Stimulated activated CD4-positive, alpha-beta T cell treated with anti-CD3 and anti-CD28 coated beads, Interleukin-12 subunit alpha, Interleukin-12 subunit beta, amount 100 ng/mL, for 24 hours (primary cell): Measurements from ENCODE around the gene TENT4B.

Experiments used
- DNase-seq, 2 experiments: peaks; one replicate each; pipeline ENCODE4 v3.0.0-alpha.2; 2020; ENCODE audit warnings: low read depth in 2 of 2

TENT4B gene

GRCh38 chr16:50195756-50196155 is 42.6 kb downstream of the TENT4B start:
- DNase-seq = no peak

GRCh38 chr16:50197582-50197981 is 44.5 kb downstream of the TENT4B start:
- no peak for DNase-seq

- no peak for DNase-seq
These were observed 45.8 kb downstream of the TENT4B start for GRCh38 chr16:50198802-50199403.

- no peak for DNase-seq
These were observed 48.7 kb downstream of the TENT4B start for GRCh38 chr16:50201787-50202186.

DNA sequence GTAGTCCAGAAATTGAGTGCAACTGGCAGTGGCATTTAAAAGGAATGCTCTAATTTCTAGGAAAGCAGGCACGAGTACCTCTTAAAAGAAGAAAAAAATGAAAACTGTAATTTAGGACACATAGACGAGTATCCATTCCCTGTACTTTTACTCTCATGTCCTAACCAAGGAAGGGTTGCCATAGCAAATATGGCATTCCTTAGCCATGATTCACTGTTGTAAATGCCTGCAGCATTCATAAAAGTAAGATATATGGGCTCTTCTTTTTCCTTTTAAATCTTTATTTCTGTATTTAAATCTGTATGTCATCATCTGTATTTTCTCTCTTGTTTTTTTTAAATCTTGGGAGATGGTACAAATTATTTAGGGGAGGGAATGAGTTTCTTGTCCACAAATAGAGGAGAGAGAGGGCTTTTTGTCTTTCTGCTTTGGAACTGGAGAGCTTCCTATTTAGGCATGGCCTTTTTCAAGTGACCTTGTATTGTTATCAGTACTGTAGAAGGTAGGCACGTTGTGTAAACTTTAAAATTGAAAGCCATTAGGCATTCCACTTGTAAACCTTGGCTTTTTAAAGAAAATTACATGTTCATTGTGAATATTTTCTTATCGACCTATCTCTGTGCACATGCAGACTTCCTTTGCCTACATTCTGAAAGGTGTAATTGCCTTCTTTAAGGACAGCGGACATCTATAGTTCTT is 50.0 kb downstream of the TENT4B start:
- no peak for DNase-seq

- no peak for DNase-seq
These were observed 50.6 kb downstream of the TENT4B start for GRCh38 chr16:50203681-50204080.

- DNase-seq = no peak
These were observed 51.5 kb downstream of the TENT4B start for GRCh38 chr16:50204453-50205108.

- DNase-seq = no peak
These were observed 54.5 kb downstream of the TENT4B start for GRCh38 chr16:50207652-50208051.

DNA sequence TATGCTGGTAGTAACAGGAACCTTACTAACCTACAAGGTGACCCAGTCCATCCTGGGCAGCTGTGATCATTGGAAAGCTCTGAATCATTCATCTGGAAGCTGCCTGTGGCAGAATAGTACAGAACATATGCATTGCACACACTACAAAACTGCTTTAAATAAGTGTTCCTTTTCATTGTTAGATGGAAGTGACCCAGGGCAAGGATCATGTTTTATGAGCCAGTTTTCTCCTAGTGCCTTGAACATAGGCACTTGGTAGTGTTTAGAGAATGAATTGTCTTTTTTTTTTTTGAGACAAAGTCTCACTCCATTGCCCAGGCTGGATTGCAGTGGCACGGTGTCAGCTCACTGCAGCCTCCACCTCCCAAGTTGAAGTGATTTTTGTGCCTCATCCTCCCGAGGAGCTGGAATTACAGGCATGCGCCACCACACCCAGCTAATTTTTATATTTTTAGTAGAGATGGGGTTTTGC is 55.4 kb downstream of the TENT4B start:
- DNase-seq = no peak

DNA sequence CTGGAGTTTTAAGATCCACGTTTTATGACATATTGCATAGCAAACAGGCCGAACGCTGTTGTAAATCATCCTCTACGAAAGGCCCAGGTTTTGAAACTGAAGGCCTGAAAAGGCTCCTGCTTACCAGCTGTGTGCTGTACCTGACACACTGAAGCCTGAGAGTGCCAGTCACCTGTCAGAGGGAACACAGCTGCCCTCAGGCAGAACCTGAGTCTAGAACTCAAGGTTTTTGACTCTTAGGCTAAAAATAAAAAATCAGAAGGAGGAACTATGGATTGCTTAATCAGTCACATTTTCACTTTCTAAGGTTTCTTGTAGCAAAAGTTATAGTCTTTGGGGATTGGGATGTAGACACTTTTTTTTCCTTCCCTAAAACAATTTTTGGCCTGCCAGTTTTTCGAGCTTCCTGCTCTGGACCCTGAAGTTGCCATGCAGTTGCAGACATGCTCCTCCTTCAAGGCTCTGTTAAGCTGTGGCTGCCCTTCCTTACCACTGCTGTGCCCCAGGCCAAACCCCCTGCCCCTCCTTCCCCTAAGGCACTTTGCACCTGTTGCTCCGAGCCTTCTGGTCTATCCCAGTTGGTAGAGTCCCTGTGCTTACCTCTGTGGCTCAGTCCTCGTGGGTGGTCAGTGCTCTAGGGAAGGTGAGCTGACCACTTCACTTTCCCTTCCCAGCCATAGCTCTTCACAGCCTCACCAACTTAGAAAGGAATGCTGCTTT is 56.6 kb downstream of the TENT4B start:
- DNase-seq = no peak

DNA sequence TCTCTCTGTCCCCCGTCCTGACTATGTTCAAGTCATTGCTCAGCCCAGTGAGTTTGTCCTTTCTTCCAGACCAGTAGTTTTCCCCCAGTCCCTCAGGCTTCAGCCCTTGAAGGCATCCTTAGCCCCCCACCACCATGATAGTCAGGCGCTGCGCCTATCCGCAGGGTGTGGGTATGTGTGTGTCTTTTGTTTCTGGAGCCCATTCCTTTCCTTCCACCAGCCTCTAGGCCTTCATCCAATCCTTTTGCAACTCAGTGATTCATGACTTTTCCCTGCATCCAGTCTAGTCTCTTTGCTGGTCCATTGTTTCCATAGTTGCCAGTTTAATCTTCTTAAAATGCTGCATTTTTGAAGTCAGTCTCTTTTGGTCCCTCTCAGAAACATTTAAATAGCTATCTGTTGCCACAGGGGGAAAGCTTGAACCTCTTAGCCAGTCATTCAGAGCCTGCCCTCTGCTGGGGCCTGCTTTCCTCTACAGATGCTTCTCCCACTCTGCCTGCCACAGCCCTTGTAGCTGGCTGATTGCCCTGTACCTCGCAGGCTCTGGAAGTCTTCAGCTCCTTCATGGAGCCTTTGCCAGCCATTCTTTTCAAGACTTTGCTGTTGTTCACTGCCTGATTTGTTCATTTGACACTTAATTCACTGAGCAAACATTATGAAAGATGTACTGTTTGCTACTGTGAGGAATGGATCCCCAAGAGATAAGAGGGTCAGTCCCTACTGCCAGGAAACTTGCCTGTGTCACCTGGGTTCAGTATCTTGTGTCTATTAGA is 57.3 kb downstream of the TENT4B start:
- DNase-seq = peak; percentile 31 to 39

- DNase-seq = no peak
These were observed 60.9 kb downstream of the TENT4B start for GRCh38 chr16:50213939-50214519.

DNA sequence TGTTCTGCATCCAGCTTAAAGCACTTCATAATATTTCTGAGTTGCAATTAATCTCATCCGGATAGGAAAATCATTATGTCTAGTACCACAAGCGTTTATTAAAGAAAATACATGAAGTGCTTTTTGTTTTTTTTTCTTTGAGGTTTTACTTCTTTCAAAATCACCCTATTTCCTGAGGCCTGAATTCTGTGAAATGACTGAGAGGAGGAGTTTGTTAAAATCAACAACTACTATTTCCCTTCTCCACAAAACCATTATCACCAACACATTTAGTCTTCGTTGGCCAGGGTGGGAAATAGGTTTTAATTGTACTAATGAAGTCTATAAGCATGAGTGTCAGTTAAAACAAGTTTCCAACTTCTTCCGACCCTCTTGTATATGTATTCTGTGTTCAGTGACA is 62.6 kb downstream of the TENT4B start:
- no peak for DNase-seq

DNA sequence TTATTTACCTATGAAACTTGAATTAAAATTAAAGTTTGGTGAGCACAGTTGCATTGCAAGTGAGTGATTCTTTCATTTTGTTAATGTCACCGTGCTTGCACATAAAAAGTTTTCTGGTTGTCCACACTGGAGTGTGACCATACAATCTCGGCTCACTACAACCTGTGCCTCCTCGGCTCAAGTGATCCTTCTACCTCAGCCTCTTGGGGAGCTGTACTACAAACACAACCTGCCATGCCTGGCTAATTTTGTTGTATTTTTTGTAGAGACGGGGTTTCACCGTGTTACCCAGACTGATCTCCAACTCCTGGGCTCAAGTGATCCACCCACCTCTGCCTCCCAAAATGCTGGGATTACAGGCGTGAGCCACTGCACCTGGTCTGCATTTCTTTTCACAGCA is 63.1 kb downstream of the TENT4B start:
- DNase-seq = no peak

DNA sequence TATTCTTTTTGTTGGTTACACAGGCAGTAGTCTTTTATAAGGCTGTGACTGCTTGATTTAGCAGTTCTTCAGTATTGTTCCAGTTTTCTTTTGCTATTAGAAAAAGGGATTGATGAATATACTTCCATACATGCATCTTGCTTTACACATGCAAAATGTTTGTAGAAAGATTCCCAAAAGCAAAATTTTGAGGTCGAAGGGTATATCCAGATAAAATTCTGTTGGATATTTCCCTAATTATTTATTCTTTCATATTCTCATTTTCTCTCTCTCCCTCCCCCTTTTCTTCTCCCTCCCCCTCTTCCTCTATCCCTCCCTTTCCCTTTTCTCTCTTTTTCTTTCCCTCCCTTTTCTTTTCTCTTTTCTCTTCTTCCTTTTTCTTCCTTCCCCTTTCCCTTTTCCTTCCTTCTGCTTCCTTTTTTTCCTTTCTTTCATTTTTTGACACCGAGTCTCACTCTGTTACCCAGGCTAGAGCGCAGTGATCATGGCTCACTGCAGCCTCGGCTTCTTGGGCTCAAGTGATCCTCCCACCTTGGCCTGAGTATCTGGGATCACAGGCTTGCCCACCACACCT is 66.4 kb downstream of the TENT4B start:
- no peak for DNase-seq

GRCh38 chr16:50224286-50224685 is 71.2 kb downstream of the TENT4B start:
- DNase-seq = no peak

DNA sequence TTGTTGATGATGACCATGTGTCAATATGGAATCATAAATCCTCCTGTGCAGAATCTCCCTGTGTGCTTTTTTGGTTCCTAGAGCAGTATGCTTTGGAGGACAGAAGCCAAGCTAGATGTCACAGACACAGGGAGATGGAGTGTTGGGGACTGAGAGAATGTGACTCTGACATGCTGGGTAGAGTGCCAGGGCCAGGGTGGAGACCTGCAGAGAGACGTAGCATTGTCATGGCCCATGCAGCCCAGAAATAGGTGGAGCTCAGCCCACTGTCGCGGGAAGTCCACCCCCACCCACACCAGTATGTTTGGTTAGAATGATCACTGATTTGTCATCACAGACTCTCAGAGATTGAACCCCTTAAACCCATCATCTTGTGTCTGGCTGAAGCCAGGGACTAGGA is 74.0 kb downstream of the TENT4B start:
- DNase-seq = no peak

DNA sequence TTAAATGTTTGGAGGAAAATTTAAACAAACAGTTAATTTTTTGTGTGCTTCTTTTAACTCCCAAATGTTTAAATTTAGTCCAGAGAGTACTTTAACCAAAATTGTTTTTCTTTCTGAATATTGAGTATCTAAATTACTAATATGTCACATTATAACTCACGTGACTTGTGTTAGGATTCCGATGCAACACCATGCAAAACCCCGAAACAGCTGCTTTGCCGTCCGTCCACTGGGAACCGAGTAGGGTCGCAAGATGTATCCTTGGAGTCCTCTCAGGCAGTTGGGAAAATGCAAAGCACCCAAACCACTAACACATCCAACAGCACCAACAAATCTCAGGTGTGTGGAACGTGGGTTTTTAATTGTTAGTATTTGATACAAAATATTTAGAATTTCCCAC is 74.6 kb downstream of the TENT4B start:
- no peak for DNase-seq

- DNase-seq = no peak
These were observed 75.3 kb downstream of the TENT4B start for GRCh38 chr16:50228364-50228868.

DNA sequence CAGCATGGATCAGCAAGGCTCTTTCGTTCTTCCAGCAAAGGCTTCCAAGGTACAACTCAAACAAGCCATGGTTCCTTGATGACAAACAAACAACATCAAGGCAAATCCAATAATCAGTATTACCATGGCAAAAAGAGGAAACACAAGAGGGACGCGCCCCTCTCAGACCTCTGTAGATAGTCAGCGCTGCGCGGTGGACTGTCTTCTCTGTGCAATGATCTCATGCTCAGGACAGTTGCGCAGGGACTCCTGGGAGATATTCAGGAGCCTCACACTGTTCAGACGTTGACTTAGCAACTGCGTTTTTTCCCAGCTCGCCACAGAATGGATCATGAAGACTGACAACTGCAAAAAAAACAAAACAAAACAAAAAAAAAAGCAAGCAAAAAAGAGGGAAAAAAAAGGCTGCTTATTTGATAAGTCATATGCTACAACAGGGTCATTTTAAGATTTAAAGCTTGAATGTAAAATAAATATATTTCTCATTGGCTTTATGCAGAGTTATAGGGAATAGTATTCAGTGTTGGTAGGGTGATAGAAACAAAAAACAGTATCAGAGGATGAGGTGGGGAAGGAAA is 76.1 kb downstream of the TENT4B start:
- no peak for DNase-seq
